GM21515 (cell line): ENCODE measurements around the gene PLOD3.

Experiments
- ATAC-seq: cut with Tn5 transposase; IDR thresholded peaks from one replicate; pipeline ENCODE4 v1.9.1; 2021; ENCODE audit not compliant: unreplicated experiment

PLOD3 gene

GRCh38 chr7:101186194-101186593, 31.2 kb downstream of the PLOD3 start:
- ATAC-seq: no peak

GRCh38 chr7:101185258-101185839, 32.0 kb downstream of the PLOD3 start:
- ATAC-seq: no peak

- ATAC-seq: no peak
These were observed 37.1 kb downstream of the PLOD3 start, which contains the start of gene NAT16 for GRCh38 chr7:101180130-101180755. Gene NAT16, minus strand, starts transcription at chr7:101180293. Its CDS starts 5,486 bp downstream, at chr7:101174807.

- no peak for ATAC-seq
These were observed 37.7 kb downstream of the PLOD3 start for GRCh38 chr7:101179713-101180112.

GRCh38 chr7:101179117-101179516, 38.3 kb downstream of the PLOD3 start:
- no peak for ATAC-seq

- no peak for ATAC-seq
These were observed 39.7 kb downstream of the PLOD3 start for GRCh38 chr7:101177644-101178043.

GRCh38 chr7:101175664-101176063, 41.7 kb downstream of the PLOD3 start:
- ATAC-seq: no peak

- ATAC-seq: no peak
These were observed 43.0 kb downstream of the PLOD3 start for GRCh38 chr7:101174322-101174854.

- ATAC-seq: no peak
These were observed 43.6 kb downstream of the PLOD3 start for GRCh38 chr7:101173752-101174244.

- ATAC-seq: no peak
These were observed 44.3 kb downstream of the PLOD3 start for GRCh38 chr7:101172854-101173751.

GRCh38 chr7:101172005-101172853, 45.2 kb downstream of the PLOD3 start:
- ATAC-seq: no peak

GRCh38 chr7:101171442-101171837, 45.9 kb downstream of the PLOD3 start:
- ATAC-seq: no peak

GRCh38 chr7:101170617-101171441, 46.6 kb downstream of the PLOD3 start:
- no peak for ATAC-seq

- ATAC-seq: no peak
These were observed 47.4 kb downstream of the PLOD3 start for GRCh38 chr7:101169838-101170551.

GRCh38 chr7:101169110-101169837, 48.1 kb downstream of the PLOD3 start:
- no peak for ATAC-seq

- ATAC-seq: no peak
These were observed 48.9 kb downstream of the PLOD3 start for GRCh38 chr7:101168412-101169049.

GRCh38 chr7:101167645-101168411, 49.6 kb downstream of the PLOD3 start:
- no peak for ATAC-seq
